Caco-2 (cell line): Measurements from ENCODE around the gene RNF167. TPM values are rescaled to one million over a fixed set of nuclear protein-coding genes. Genes with fewer than 3 reads are reported as not detected.

Source experiments
- BruUV-seq: library from RNA; stranded (reverse); fragments of 400-500 nt; replicated peaks from 2 replicates; lab custom pipeline; 2021; lab: Mats Ljungman, UMichigan
- CTCF ChIA-PET: fragments of 300-600 bp; sonication (Branson Sonifier 250); formaldehyde crosslinking; loops from one replicate; lab custom pipeline; 2022; ENCODE audit warnings: antibody characterized with exemption; lab: Charles Lee
- POLR2A ChIA-PET: fragments of 300-600 bp; sonication (Branson Sonifier 250); formaldehyde crosslinking; loops from one replicate; lab custom pipeline; 2022; ENCODE audit warnings: antibody characterized with exemption; lab: Charles Lee
- DNase-seq, 2 experiments: peaks; one replicate each; pipeline versions ENCODE4 v3.0.0 to v3.0.0-alpha.2; 2020 to 2022
- H3K27me3 ChIP-seq: replicated peaks from 2 replicates; pipeline ENCODE4 v1.6.0; 2011; ENCODE audit warnings: low read length; ENCODE audit not compliant: control insufficient read depth, insufficient read depth
- H3K36me3 ChIP-seq: 2 replicates; pipeline ENCODE4 v1.5.1; 2011; ENCODE audit warnings: low read length; ENCODE audit not compliant: control insufficient read depth, insufficient read depth
- H3K4me1 ChIP-seq: fragments of 250-450 bp; sonication (Bioruptor Pico); 2 replicates; pipeline ENCODE4 v1.5.1; 2020; ENCODE audit warnings: mild to moderate bottlenecking
- H3K4me3 ChIP-seq: 2 replicates; pipeline ENCODE4 v1.5.1; 2011; ENCODE audit warnings: low read depth, mild to moderate bottlenecking, control low read depth, low read length
- H3K9me3 ChIP-seq: fragments of 250-450 bp; sonication (Bioruptor Pico); 2 replicates; pipeline ENCODE4 v1.5.1; 2020; ENCODE audit warnings: mild to moderate bottlenecking, moderate library complexity
- H3K27ac Mint-ChIP-seq: one replicate; pipeline ENCODE4 v1.8.0; 2022; ENCODE audit warnings: mixed read lengths; ENCODE audit not compliant: unreplicated experiment
- H3K27me3 Mint-ChIP-seq: one replicate; pipeline ENCODE4 v1.8.0; 2022; ENCODE audit warnings: mixed read lengths; ENCODE audit not compliant: insufficient read depth, unreplicated experiment
- H3K36me3 Mint-ChIP-seq: one replicate; pipeline ENCODE4 v1.8.0; 2022; ENCODE audit warnings: mild to moderate bottlenecking, mixed read lengths; ENCODE audit not compliant: insufficient read depth, unreplicated experiment
- H3K4me1 Mint-ChIP-seq: one replicate; pipeline ENCODE4 v1.8.0; 2022; ENCODE audit warnings: low read depth, mixed read lengths; ENCODE audit not compliant: unreplicated experiment
- H3K4me3 Mint-ChIP-seq: one replicate; pipeline ENCODE4 v1.8.0; 2022; ENCODE audit warnings: mild to moderate bottlenecking, moderate library complexity, mixed read lengths; ENCODE audit not compliant: unreplicated experiment
- H3K9me3 Mint-ChIP-seq: one replicate; pipeline ENCODE4 v1.8.0; 2022; ENCODE audit warnings: mixed read lengths; ENCODE audit not compliant: unreplicated experiment
- CTCF ChIP-seq, 2 experiments: fragments of 200-600 bp in 1 of 2; IDR thresholded peaks; 1 replicate in 1 of 2; 2 replicates in 1 of 2; pipeline versions ENCODE4 v1.5.1 to v1.8.0; 2011 to 2022; ENCODE audit warnings: antibody characterized with exemption in 1 of 2, control low read depth in 1 of 2, inconsistent platforms in 1 of 2, low read depth in 1 of 2, low read length in 1 of 2, mild to moderate bottlenecking in 1 of 2, moderate library complexity in 1 of 2; ENCODE audit not compliant: insufficient read depth in 1 of 2, severe bottlenecking in 1 of 2, unreplicated experiment in 1 of 2
- intact Hi-C: fragments of 100-400 bp; cut with micrococcal nuclease; formaldehyde crosslinking; loops from one replicate; pipeline ENCODE4 v1.10.0; 2022; ENCODE audit not compliant: unreplicated experiment
- total RNA-seq: library from RNA; stranded (reverse); gene quantifications from 2 replicates; pipeline ENCODE4 v1.2.3, GENCODE V29; 2022

RNF167 gene
- total RNA-seq, 1 experiment from 2014 or later: 60.9 TPM

- no peaks in the 10 kb centered on the region for H3K36me3 ChIP-seq
- no peak for DNase-seq
These were observed 34.1 kb downstream of the RNF167 start for GRCh38 chr17:4974115-4974670.

GRCh38 chr17:4978726-4979125 is 38.7 kb downstream of the RNF167 start:
- intact Hi-C loops: no loop called here
- no peaks in the 10 kb centered on the region for H3K36me3 ChIP-seq

More at GRCh38 chr17:4974115-4974670, 34.1 kb downstream of the RNF167 start:
- POLR2A ChIA-PET: no interaction called here
- BruUV-seq: no TSS peak
- Histone ChIP-seq H3K9me3 (no peaks in the 10 kb centered on the region), H3K27me3 (no peaks in the 10 kb centered on the region), H3K4me1 (peaks cover 4% of the 10 kb centered on the region; the same call in 1 of the 2 replicates), H3K4me3 (no peak overlapping the region)
- Mint-ChIP-seq H3K4me1 (peaks cover 9% of the 10 kb centered on the region), H3K4me3 (no peak overlapping the region), H3K36me3 (peaks cover 41% of the 10 kb centered on the region), H3K27me3 (no peaks in the 10 kb centered on the region), H3K9me3 (no peaks in the 10 kb centered on the region), H3K27ac (no peak overlapping the region)
- CTCF ChIA-PET: no interaction called here
- intact Hi-C loops: no loop called here
- TF ChIP-seq CTCF (IDR thresholded peaks at IDR 0.05; ENCODE audit: insufficient read depth in 1 of 2, low read depth in 1 of 2, low read length in 1 of 2, severe bottlenecking in 1 of 2, unreplicated experiment in 1 of 2): no peak

GRCh38 chr17:4980644-4981216 is 40.7 kb downstream of the RNF167 start:
- Histone ChIP-seq H3K4me3 (no peak overlapping the region), H3K27me3 (no peaks in the 10 kb centered on the region), H3K36me3 (no peaks in the 10 kb centered on the region), H3K4me1 (no peaks in the 10 kb centered on the region), H3K9me3 (no peaks in the 10 kb centered on the region)
- TF ChIP-seq CTCF (IDR thresholded peaks at IDR 0.05; ENCODE audit: insufficient read depth in 1 of 2, low read depth in 1 of 2, low read length in 1 of 2, severe bottlenecking in 1 of 2, unreplicated experiment in 1 of 2): peak; percentile 35 to 49
- no TSS peak for BruUV-seq
- POLR2A ChIA-PET: no interaction called here
- no peak overlapping the region for H3K4me3 Mint-ChIP-seq
- H3K27ac Mint-ChIP-seq: no peak overlapping the region
- peak in 1 of 2 experiments; percentile 55 for DNase-seq
- CTCF ChIA-PET: no interaction called here
- H3K4me1 Mint-ChIP-seq: peaks cover 8% of the 10 kb centered on the region
- intact Hi-C loops: loop anchor here (1.0 kb wide), 1 partner anchor 82 kb away; no protein-coding TSS in a partner anchor
- H3K27me3 Mint-ChIP-seq: no peaks in the 10 kb centered on the region
- H3K9me3 Mint-ChIP-seq: no peaks in the 10 kb centered on the region
- peaks cover 28% of the 10 kb centered on the region for H3K36me3 Mint-ChIP-seq

More at GRCh38 chr17:4978726-4979125, 38.7 kb downstream of the RNF167 start:
- TF ChIP-seq CTCF (IDR thresholded peaks at IDR 0.05; ENCODE audit: insufficient read depth in 1 of 2, low read depth in 1 of 2, low read length in 1 of 2, severe bottlenecking in 1 of 2, unreplicated experiment in 1 of 2): no peak
- H3K9me3 Mint-ChIP-seq: no peaks in the 10 kb centered on the region
- ChIA-PET CTCF (no interaction called here), POLR2A (no interaction called here)
- Histone ChIP-seq H3K27me3 (no peaks in the 10 kb centered on the region), H3K4me3 (no peak overlapping the region), H3K4me1 (no peaks in the 10 kb centered on the region), H3K9me3 (no peaks in the 10 kb centered on the region)
- DNase-seq: no peak
- H3K4me3 Mint-ChIP-seq: no peak overlapping the region
- H3K27me3 Mint-ChIP-seq: no peaks in the 10 kb centered on the region
- H3K36me3 Mint-ChIP-seq: peaks cover 43% of the 10 kb centered on the region
- H3K4me1 Mint-ChIP-seq: peaks cover 16% of the 10 kb centered on the region
- no peak overlapping the region for H3K27ac Mint-ChIP-seq
- no TSS peak for BruUV-seq
